OCI-LY1 (cell line): ENCODE data around the gene GPR68.
A peak's percentile ranks its signal among the peaks of the same experiment; 100 is the strongest.

Experiments
- H2AFZ ChIP-seq: fragments of 200-600 bp; sonication (generic), shearing (Covaris generic); 2 replicates; pipeline ENCODE4 v1.6.0; 2014; ENCODE audit warnings: antibody characterized with exemption, mild to moderate bottlenecking, low read length
- H3F3A ChIP-seq: fragments of 200-600 bp; sonication (generic), shearing (Covaris generic); 2 replicates; pipeline ENCODE4 v1.6.0; 2014; ENCODE audit warnings: mild to moderate bottlenecking, antibody characterized with exemption, low read length, moderate library complexity; ENCODE audit not compliant: insufficient read depth
- H3K27ac ChIP-seq: fragments of 200-600 bp; sonication (generic); 2 replicates; pipeline ENCODE4 v1.5.1; 2014; ENCODE audit warnings: low read length, mixed run types, mild to moderate bottlenecking, low read depth; ENCODE audit not compliant: poor library complexity, severe bottlenecking
- H3K27me3 ChIP-seq: fragments of 200-600 bp; sonication (generic); 2 replicates; pipeline ENCODE4 v1.6.0; 2014; ENCODE audit warnings: antibody characterized with exemption, mild to moderate bottlenecking, low read length, moderate library complexity; ENCODE audit not compliant: insufficient read depth
- H3K36me3 ChIP-seq: fragments of 200-600 bp; sonication (generic); 2 replicates; pipeline ENCODE4 v1.6.1; 2014; ENCODE audit warnings: mild to moderate bottlenecking, antibody characterized with exemption, low read length, moderate library complexity, mixed read lengths; ENCODE audit not compliant: insufficient read depth
- H3K4me1 ChIP-seq: fragments of 200-600 bp; sonication (generic); 2 replicates; pipeline ENCODE4 v1.5.1; 2014; ENCODE audit warnings: mild to moderate bottlenecking, low read length, moderate library complexity; ENCODE audit not compliant: insufficient read depth, severe bottlenecking
- H3K4me2 ChIP-seq: fragments of 200-600 bp; sonication (generic), shearing (Covaris generic); 2 replicates; pipeline ENCODE4 v1.6.1; 2014; ENCODE audit warnings: low read length
- H3K4me3 ChIP-seq: fragments of 200-600 bp; sonication (generic); 2 replicates; pipeline ENCODE4 v1.5.1; 2014; ENCODE audit warnings: low read length, low read depth, mild to moderate bottlenecking, mixed read lengths; ENCODE audit not compliant: poor library complexity, severe bottlenecking
- H3K79me2 ChIP-seq: fragments of 200-600 bp; shearing (Covaris generic); 2 replicates; pipeline ENCODE4 v1.6.1; 2016; ENCODE audit warnings: mixed run types, low read length, mixed read lengths; ENCODE audit not compliant: insufficient read depth
- H3K9ac ChIP-seq: fragments of 200-600 bp; sonication (generic), shearing (Covaris generic); 2 replicates; pipeline ENCODE4 v1.6.1; 2014; ENCODE audit warnings: mild to moderate bottlenecking, low read length, mixed read lengths
- H3K9me2 ChIP-seq: fragments of 200-600 bp; sonication (generic), shearing (Covaris generic); 2 replicates; pipeline ENCODE4 v1.6.1; 2014; ENCODE audit warnings: low read depth, mild to moderate bottlenecking, low read length, mixed read lengths
- H3K9me3 ChIP-seq: fragments of 200-600 bp; shearing (Covaris generic); 2 replicates; pipeline ENCODE4 v1.6.1; 2014; ENCODE audit warnings: low read length, mixed read lengths
- H4K20me1 ChIP-seq: fragments of 200-600 bp; sonication (generic), shearing (Covaris generic); 2 replicates; pipeline ENCODE4 v1.6.0; 2016; ENCODE audit warnings: mild to moderate bottlenecking, low read length; ENCODE audit not compliant: insufficient read depth
- CTCF ChIP-seq: fragments of 200-600 bp; sonication (generic), shearing (Covaris generic); IDR thresholded peaks from 2 replicates; pipeline ENCODE4 v1.5.1; 2017; ENCODE audit warnings: mild to moderate bottlenecking, antibody characterized with exemption, low read length, moderate library complexity, mixed read lengths
- EZH2 ChIP-seq: fragments of 200-600 bp; sonication (generic), shearing (Covaris generic); IDR thresholded peaks from 2 replicates; pipeline ENCODE4 v1.8.0; 2017; ENCODE audit warnings: borderline replicate concordance, mixed run types, mild to moderate bottlenecking, antibody characterized with exemption, low read length, moderate library complexity, mixed read lengths

GPR68 gene

GRCh38 chr14:91265404-91265803 lies 20.9 kb upstream of the GPR68 start:
- Histone ChIP-seq H3K4me2 (no peak overlapping the region), H3K9me3 (no peaks in the 10 kb centered on the region), H3K79me2 (no peaks in the 10 kb centered on the region), H3K27me3 (no peaks in the 10 kb centered on the region; the same call in 1 of the 2 replicates), H3K4me3 (no peak overlapping the region), H4K20me1 (no peaks in the 10 kb centered on the region), H3K9me2 (no peaks in the 10 kb centered on the region), H3K4me1 (peaks cover 7% of the 10 kb centered on the region), H3K36me3 (peaks cover 14% of the 10 kb centered on the region), H3F3A (no peaks in the 10 kb centered on the region), H3K27ac (no peak overlapping the region), H2AFZ (no peak overlapping the region), H3K9ac (no peak overlapping the region)
- TF ChIP-seq EZH2 (no peak), CTCF (no peak)

- Histone ChIP-seq H3K9ac (no peak overlapping the region), H4K20me1 (no peaks in the 10 kb centered on the region), H3K9me2 (no peaks in the 10 kb centered on the region), H3F3A (no peaks in the 10 kb centered on the region), H3K9me3 (no peaks in the 10 kb centered on the region), H3K27ac (no peak overlapping the region), H3K36me3 (peaks cover 5% of the 10 kb centered on the region), H3K4me1 (peaks cover 7% of the 10 kb centered on the region), H3K4me3 (peak overlapping the region; percentile 16), H2AFZ (no peak overlapping the region), H3K27me3 (no peaks in the 10 kb centered on the region; the same call in 1 of the 2 replicates), H3K79me2 (no peaks in the 10 kb centered on the region), H3K4me2 (peak overlapping the region; percentile 30; the same call in 1 of the 2 replicates)
- TF ChIP-seq CTCF = no peak
- no peak for TF ChIP-seq EZH2
Observed at GRCh38 chr14:91264151-91265150, 19.9 kb upstream of the GPR68 start.

GRCh38 chr14:91263329-91263728 lies 18.8 kb upstream of the GPR68 start:
- Histone ChIP-seq H3K36me3 (no peaks in the 10 kb centered on the region; the same call in 1 of the 2 replicates), H3F3A (no peaks in the 10 kb centered on the region), H3K4me1 (peaks cover 7% of the 10 kb centered on the region), H3K27me3 (no peaks in the 10 kb centered on the region; the same call in 1 of the 2 replicates), H3K79me2 (no peaks in the 10 kb centered on the region), H3K27ac (no peak overlapping the region), H2AFZ (no peak overlapping the region), H3K9me3 (no peaks in the 10 kb centered on the region), H3K4me2 (no peak overlapping the region), H4K20me1 (no peaks in the 10 kb centered on the region), H3K9me2 (no peaks in the 10 kb centered on the region), H3K4me3 (no peak overlapping the region), H3K9ac (no peak overlapping the region)
- TF ChIP-seq EZH2 = no peak
- no peak for TF ChIP-seq CTCF
